Skeletal muscle tissue (tissue), 4 donors: Measurements from ENCODE around the gene FAM124A. TPM values are rescaled to one million over a fixed set of nuclear protein-coding genes. Genes with fewer than 3 reads are reported as not detected.

Experiments used
- H3K27ac ChIP-seq: one replicate; pipeline ENCODE4 v1.7.0; 2013; ENCODE audit warnings: mild to moderate bottlenecking, low read depth, low read length, inconsistent platforms
- H3K27me3 ChIP-seq, 3 donors: one replicate each; pipeline ENCODE4 v1.7.0; 2013; ENCODE audit warnings: low read length in 3 of 3; ENCODE audit not compliant: control insufficient read depth in 3 of 3, insufficient read depth in 3 of 3
- H3K36me3 ChIP-seq, 3 donors: one replicate each; pipeline ENCODE4 v1.7.0; 2013; ENCODE audit warnings: low read length in 3 of 3; ENCODE audit not compliant: control insufficient read depth in 3 of 3, insufficient read depth in 3 of 3
- H3K4me1 ChIP-seq, 3 donors: one replicate each; pipeline ENCODE4 v1.7.0; 2013; ENCODE audit warnings: low read length in 3 of 3, mild to moderate bottlenecking in 3 of 3; ENCODE audit not compliant: control insufficient read depth in 3 of 3, insufficient read depth in 3 of 3
- H3K4me3 ChIP-seq, 3 donors: one replicate each; pipeline ENCODE4 v1.7.0; 2013; ENCODE audit warnings: low read length in 3 of 3
- H3K9ac ChIP-seq, 3 donors: one replicate each; pipeline ENCODE4 v1.7.0; 2013; ENCODE audit warnings: low read length in 3 of 3, mild to moderate bottlenecking in 3 of 3, moderate library complexity in 2 of 3, low read depth in 1 of 3
- H3K9me3 ChIP-seq, 3 donors: one replicate each; pipeline ENCODE4 v1.7.0; 2013; ENCODE audit warnings: low read length in 3 of 3; ENCODE audit not compliant: control insufficient read depth in 3 of 3
- total RNA-seq: library from RNA; depleted of rRNA; stranded (reverse); fragments of >200 nt; gene quantifications from one replicate; pipeline ENCODE4 v1.2.3, GENCODE V29; 2014
- donor health status: Osteomylitis.

The FAM124A gene
- total RNA-seq, 1 donor from 2014 or later = 0.52 TPM

DNA sequence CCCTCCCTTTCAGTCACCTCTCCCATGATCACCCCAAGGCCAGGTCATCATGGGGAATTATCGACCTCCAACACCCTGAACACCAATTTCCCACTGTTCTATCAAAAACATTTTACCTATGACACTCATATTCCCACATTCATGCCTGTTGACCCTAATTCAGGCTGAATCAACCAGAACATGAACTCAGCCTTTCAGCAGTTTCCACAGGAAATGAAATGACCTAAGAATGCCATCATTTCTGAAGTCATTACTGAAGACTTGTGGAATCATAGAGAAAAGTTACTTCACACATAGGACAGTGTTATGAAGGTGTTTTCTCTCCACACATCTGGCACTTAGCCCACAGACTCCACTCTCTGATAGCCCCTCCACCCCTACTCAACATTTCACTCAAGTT is 29.9 kb upstream of the FAM124A start:
- Histone ChIP-seq H3K9ac (no peak overlapping the region), H3K36me3 (no peaks in the 10 kb centered on the region), H3K27ac (no peak overlapping the region), H3K4me1 (no peaks in the 10 kb centered on the region), H3K27me3 (no peaks in the 10 kb centered on the region), H3K4me3 (no peak overlapping the region), H3K9me3 (no peaks in the 10 kb centered on the region)

- no peaks in the 10 kb centered on the region for H3K4me1 ChIP-seq
- H3K9ac ChIP-seq = no peak overlapping the region
- H3K9me3 ChIP-seq = peaks cover 0 to 3% (median 0%) of the 10 kb centered on the region in 3 donors
- H3K4me3 ChIP-seq = no peak overlapping the region
- H3K36me3 ChIP-seq = no peaks in the 10 kb centered on the region
- no peaks in the 10 kb centered on the region for H3K27me3 ChIP-seq
- H3K27ac ChIP-seq = no peak overlapping the region
These were observed 28.8 kb upstream of the FAM124A start for GRCh38 chr13:51193387-51193786.

- H3K4me3 ChIP-seq = no peak overlapping the region
- H3K9me3 ChIP-seq = peaks cover 3 to 8% (median 4%) of the 10 kb centered on the region in 3 donors
These were observed 27.3 kb upstream of the FAM124A start for GRCh38 chr13:51194942-51195341.

GRCh38 chr13:51201886-51202285 is 20.3 kb upstream of the FAM124A start:
- Histone ChIP-seq H3K27me3 (no peaks in the 10 kb centered on the region), H3K27ac (no peak overlapping the region), H3K36me3 (no peaks in the 10 kb centered on the region), H3K4me1 (no peaks in the 10 kb centered on the region), H3K4me3 (no peak overlapping the region), H3K9ac (no peak overlapping the region), H3K9me3 (peaks cover 3 to 8% (median 4%) of the 10 kb centered on the region in 3 donors)

More at GRCh38 chr13:51194942-51195341, 27.3 kb upstream of the FAM124A start:
- Histone ChIP-seq H3K27me3 (no peaks in the 10 kb centered on the region), H3K9ac (no peak overlapping the region), H3K36me3 (no peaks in the 10 kb centered on the region), H3K27ac (no peak overlapping the region), H3K4me1 (no peaks in the 10 kb centered on the region)

GRCh38 chr13:51202477-51203046 is 19.6 kb upstream of the FAM124A start:
- H3K4me1 ChIP-seq = no peaks in the 10 kb centered on the region
- no peak overlapping the region for H3K4me3 ChIP-seq
- no peaks in the 10 kb centered on the region for H3K36me3 ChIP-seq
- peaks cover 3 to 8% (median 4%) of the 10 kb centered on the region in 3 donors for H3K9me3 ChIP-seq
- H3K9ac ChIP-seq = no peak overlapping the region
- no peaks in the 10 kb centered on the region for H3K27me3 ChIP-seq
- no peak overlapping the region for H3K27ac ChIP-seq

DNA sequence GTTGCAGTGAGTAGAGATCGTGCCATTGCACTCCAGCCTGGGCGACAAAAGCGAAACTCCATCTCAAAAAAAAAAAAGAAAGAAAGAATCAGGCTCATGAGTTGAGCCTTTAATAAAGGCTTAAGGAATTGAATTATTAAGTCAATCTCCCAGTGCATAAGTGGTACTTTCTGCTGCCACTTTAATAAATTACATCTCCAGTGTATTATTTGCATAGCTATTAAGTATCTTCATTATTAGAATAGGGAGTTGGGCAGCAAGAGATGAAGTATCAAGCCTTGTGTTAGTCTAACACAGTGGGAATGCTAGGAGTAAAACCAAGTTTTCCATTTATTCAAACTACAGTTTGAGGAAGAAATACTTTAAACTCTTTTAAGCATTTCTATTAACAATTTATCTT is 15.6 kb upstream of the FAM124A start:
- Histone ChIP-seq H3K27me3 (no peaks in the 10 kb centered on the region), H3K9ac (no peak overlapping the region), H3K36me3 (no peaks in the 10 kb centered on the region), H3K4me1 (no peaks in the 10 kb centered on the region), H3K9me3 (no peaks in the 10 kb centered on the region), H3K4me3 (no peak overlapping the region), H3K27ac (no peak overlapping the region)

DNA sequence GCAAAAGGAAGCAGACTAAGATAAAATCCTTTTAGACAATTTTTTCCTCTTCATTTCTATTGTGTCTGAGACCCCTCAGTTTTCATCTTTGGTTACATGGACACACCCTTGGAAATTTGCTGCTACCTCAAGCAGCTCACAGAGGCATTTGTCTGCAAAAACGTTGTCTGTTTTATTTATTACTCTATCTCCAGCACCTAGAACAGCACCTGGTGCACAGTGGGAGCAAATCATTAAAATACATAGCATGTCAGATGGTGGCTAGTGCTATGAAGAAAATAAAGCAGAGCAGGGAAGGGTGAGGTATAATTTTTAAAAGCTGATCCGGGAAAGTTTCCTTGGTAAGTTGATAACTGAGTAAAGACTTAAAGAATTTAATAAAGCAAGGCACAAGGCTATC is 14.3 kb upstream of the FAM124A start:
- H3K4me1 ChIP-seq = no peaks in the 10 kb centered on the region
- H3K9ac ChIP-seq = no peak overlapping the region
- H3K27ac ChIP-seq = no peak overlapping the region
- no peaks in the 10 kb centered on the region for H3K9me3 ChIP-seq
- H3K36me3 ChIP-seq = no peaks in the 10 kb centered on the region
- H3K27me3 ChIP-seq = peaks cover 0 to 2% (median 0%) of the 10 kb centered on the region in 3 donors
- H3K4me3 ChIP-seq = no peak overlapping the region

DNA sequence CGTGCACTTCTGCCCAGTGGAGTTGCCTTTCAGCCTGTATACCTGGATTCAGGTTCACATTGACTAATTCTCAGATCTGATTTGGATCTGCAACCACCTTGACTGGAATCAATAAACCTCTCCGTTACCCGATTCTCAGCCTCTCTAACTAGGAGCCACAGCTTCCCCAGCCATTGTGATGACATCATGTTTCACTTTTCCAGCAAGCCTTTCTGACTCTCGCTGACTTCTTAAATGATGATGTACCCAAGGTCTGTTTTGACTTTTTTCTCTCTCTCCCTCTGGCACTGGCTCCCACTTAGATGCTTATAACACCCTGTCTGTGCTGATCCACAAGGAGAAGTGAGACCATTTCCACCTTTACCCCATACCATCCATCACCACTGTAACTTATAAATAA is 13.5 kb upstream of the FAM124A start:
- Histone ChIP-seq H3K27me3 (peaks cover 0 to 5% (median 0%) of the 10 kb centered on the region in 3 donors), H3K4me1 (no peaks in the 10 kb centered on the region), H3K9ac (no peak overlapping the region)

DNA sequence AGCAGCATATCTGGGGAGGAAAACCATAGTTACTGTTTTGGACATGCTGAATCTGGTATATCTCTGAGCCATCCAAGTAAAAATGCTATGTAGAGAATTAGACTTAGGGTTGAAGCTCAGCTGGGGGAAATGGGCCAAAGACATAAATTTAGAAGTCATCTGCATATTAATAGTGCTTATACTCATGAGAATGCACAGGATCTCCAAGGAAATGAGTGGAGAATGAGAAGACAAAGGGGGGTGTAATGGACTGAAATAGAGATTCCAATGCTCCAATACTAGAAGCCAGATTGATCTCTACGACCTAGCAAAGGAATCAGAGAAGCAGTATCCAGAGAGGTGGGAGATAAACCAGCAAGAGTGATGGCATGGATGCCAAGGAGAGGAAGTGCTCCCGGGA is 10.3 kb upstream of the FAM124A start:
- H3K27me3 ChIP-seq = peaks cover 0 to 10% (median 2%) of the 10 kb centered on the region in 3 donors
- H3K9ac ChIP-seq = no peak overlapping the region
- H3K36me3 ChIP-seq = no peaks in the 10 kb centered on the region
- H3K27ac ChIP-seq = no peak overlapping the region
- H3K9me3 ChIP-seq = no peaks in the 10 kb centered on the region
- H3K4me1 ChIP-seq = no peaks in the 10 kb centered on the region
- H3K4me3 ChIP-seq = no peak overlapping the region

More for the DNA sequence above, 13.5 kb upstream of the FAM124A start:
- Histone ChIP-seq H3K36me3 (no peaks in the 10 kb centered on the region), H3K9me3 (no peaks in the 10 kb centered on the region), H3K4me3 (no peak overlapping the region), H3K27ac (no peak overlapping the region)

DNA sequence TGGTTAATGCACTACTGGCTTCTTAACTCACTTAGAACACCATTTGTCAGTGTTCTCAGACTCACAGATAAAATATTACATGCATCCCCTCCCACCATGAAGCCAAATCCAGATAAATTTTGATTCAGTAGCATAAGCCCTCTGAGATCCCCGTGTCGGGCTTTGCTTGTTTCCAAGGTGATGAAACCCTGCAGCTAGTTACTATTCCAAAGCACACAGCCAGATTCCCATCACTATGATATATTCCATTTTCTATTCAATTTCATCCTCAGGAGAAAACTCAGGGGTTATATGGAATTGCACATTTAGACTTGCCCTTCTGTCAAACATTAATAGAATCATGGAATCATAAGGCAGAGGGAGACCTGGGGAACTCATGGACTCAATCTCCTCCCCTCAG is 9.4 kb upstream of the FAM124A start:
- no peaks in the 10 kb centered on the region for H3K4me1 ChIP-seq
- no peaks in the 10 kb centered on the region for H3K9me3 ChIP-seq
- H3K27me3 ChIP-seq = peaks cover 0 to 10% (median 2%) of the 10 kb centered on the region in 3 donors

More for the DNA sequence above, 9.4 kb upstream of the FAM124A start:
- H3K27ac ChIP-seq = no peak overlapping the region
- no peak overlapping the region for H3K9ac ChIP-seq
- H3K4me3 ChIP-seq = no peak overlapping the region
- H3K36me3 ChIP-seq = no peaks in the 10 kb centered on the region
